Stomach (tissue), 4 donors: Measurements from ENCODE around the gene DHRSX.

Experiments used
- POLR2A ChIP-seq, 4 donors: fragments of 450-650 bp; IDR thresholded peaks; one replicate each; pipeline ENCODE4 v1.6.1; 2016; ENCODE audit warnings: antibody characterized with exemption in 4 of 4, control low read depth in 2 of 4, mild to moderate bottlenecking in 1 of 4, moderate library complexity in 1 of 4
- POLR2AphosphoS5 ChIP-seq, 3 donors: sonication (generic); formaldehyde crosslinking; IDR thresholded peaks; one replicate each; pipeline ENCODE4 v1.6.1; 2016; ENCODE audit warnings: antibody characterized with exemption in 3 of 3
- TF ChIP-seq, protein P1 (sequence below), 7 experiments: fragments of 450-650 bp in 4 of 7; fragments of 200-600 bp in 3 of 7; sonication (generic) in 3 of 7; IDR thresholded peaks; one replicate each; pipeline ENCODE4 v1.5.1; 2016 to 2019; ENCODE audit warnings: antibody characterized with exemption in 7 of 7, control low read depth in 2 of 7, mild to moderate bottlenecking in 1 of 7

DNA sequence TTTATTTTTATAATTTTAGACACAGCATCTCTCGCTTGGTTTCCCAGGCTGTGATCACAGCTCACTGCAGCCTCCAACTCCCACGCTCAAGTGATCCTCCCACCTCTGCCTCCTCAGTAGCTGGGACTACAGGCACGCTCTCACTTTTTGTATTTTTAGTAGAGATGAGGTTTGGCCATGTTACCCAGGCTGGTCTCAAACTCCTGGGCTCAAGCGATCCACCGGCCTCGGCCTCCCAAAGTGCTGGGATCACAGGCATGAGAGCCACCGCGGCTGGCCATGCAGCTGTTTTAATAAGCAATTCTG is 39.1 kb downstream of the DHRSX start:
- TF ChIP-seq, protein P1, sequence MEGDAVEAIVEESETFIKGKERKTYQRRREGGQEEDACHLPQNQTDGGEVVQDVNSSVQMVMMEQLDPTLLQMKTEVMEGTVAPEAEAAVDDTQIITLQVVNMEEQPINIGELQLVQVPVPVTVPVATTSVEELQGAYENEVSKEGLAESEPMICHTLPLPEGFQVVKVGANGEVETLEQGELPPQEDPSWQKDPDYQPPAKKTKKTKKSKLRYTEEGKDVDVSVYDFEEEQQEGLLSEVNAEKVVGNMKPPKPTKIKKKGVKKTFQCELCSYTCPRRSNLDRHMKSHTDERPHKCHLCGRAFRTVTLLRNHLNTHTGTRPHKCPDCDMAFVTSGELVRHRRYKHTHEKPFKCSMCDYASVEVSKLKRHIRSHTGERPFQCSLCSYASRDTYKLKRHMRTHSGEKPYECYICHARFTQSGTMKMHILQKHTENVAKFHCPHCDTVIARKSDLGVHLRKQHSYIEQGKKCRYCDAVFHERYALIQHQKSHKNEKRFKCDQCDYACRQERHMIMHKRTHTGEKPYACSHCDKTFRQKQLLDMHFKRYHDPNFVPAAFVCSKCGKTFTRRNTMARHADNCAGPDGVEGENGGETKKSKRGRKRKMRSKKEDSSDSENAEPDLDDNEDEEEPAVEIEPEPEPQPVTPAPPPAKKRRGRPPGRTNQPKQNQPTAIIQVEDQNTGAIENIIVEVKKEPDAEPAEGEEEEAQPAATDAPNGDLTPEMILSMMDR (IDR thresholded peaks at IDR 0.05): no peak
- no peak for TF ChIP-seq POLR2A (IDR thresholded peaks at IDR 0.05)
- TF ChIP-seq POLR2AphosphoS5 (IDR thresholded peaks at IDR 0.05): no peak
